COR-L47 (cell line): ENCODE measurements around the gene TRIM42.

ENCODE experiments used
- DNase-seq: peaks from one replicate; lab custom pipeline; 2025; lab: John Stamatoyannopoulos, UW

TRIM42 gene

GRCh38 chr3:140677764-140678163 lies at the start of gene TRIM42:
TSS of gene TRIM42 (plus strand) at chr3:140678064. CDS start at chr3:140678230, 166 bp downstream.
- no peak for DNase-seq

GRCh38 chr3:140628606-140629005 lies 49.3 kb upstream of the TRIM42 start:
- DNase-seq = no peak

GRCh38 chr3:140629357-140630137 lies 48.3 kb upstream of the TRIM42 start:
- no peak for DNase-seq

DNA sequence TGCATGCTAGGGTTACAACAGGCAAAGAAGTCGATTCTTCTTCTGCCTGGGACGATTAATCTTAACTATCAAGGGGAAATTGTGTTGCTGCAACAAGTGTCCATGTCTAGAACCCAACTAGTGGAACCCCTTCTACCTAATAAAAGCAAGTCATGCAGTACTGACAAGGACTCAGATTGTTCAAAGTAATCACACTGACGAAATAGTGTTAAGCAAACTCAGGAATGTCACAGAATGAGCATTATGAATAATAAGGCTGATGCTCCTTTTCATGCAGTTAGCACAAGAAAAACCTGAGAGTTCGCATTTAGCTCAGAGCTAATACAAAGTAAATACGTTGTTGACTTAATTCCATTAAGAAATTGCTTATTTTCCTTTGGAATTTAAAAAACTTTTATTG lies 47.5 kb upstream of the TRIM42 start:
- DNase-seq = no peak

- DNase-seq = no peak
Observed at GRCh38 chr3:140630866-140631265, 47.0 kb upstream of the TRIM42 start.

DNA sequence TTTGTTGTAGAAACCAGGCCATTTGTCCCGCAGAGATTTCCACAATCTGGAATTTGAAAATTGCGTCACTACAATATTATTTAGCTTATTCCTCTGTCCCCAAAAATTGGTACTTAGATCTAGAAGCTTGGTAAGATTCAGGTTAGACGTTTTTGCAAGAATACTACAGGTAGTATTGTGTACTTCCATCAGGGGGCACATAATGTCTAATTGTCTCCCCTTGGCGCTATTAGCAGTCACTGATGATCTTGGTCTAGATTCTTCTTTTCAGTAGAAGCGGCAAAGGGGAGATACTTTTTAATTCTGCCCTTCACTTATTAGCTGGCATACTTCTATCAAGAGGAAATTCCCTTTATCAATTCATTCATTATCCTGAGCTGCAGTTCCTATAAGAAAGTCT lies 42.6 kb upstream of the TRIM42 start:
- DNase-seq = no peak

- no peak for DNase-seq
Observed at GRCh38 chr3:140636406-140637138, 41.3 kb upstream of the TRIM42 start.

DNA sequence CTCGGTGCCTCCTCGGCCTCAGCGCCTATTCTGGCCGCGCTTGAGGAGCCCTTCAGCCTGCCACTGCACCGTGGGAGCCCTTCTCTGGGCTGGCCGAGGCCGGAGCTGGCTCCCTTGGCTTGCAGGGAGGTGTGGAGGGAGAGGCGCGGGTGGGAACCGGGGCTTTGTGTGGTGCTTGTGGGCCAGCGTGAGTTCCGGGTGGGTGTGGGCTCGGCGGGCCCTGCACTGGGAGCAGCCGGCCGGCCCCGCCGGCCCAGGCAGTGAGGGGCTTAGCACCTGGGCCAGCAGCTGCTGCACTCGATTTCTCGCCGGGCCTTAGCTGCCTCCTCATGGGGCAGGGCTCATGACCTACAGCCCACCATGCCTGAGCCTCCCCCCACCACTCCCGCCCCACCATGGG lies 26.6 kb upstream of the TRIM42 start:
- no peak for DNase-seq

GRCh38 chr3:140655678-140656077 lies 22.2 kb upstream of the TRIM42 start:
- DNase-seq = no peak

DNA sequence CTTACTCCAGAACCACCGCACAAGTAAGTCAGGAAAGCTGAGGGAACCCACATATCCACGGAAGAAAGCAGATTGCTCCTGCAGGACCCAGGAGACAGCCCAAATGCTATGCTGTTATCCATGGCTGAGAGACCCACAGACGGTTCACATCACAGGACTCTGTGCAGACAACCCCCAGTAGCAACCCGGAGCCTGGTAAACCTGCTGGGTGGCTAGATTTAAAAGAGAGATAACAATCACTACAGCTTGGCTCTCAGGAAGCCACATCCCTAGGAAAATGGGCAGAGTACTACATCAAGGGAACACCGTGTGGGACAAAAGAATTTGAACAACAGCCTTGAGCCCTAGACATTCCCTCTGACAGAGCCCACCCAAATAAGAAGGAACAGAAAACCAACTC lies 13.8 kb upstream of the TRIM42 start:
- no peak for DNase-seq

GRCh38 chr3:140682586-140682985 lies 4.7 kb downstream of the TRIM42 start:
- no peak for DNase-seq

GRCh38 chr3:140686128-140686527 lies 8.3 kb downstream of the TRIM42 start:
- no peak for DNase-seq

GRCh38 chr3:140686948-140687347 lies 9.1 kb downstream of the TRIM42 start:
- DNase-seq = no peak

DNA sequence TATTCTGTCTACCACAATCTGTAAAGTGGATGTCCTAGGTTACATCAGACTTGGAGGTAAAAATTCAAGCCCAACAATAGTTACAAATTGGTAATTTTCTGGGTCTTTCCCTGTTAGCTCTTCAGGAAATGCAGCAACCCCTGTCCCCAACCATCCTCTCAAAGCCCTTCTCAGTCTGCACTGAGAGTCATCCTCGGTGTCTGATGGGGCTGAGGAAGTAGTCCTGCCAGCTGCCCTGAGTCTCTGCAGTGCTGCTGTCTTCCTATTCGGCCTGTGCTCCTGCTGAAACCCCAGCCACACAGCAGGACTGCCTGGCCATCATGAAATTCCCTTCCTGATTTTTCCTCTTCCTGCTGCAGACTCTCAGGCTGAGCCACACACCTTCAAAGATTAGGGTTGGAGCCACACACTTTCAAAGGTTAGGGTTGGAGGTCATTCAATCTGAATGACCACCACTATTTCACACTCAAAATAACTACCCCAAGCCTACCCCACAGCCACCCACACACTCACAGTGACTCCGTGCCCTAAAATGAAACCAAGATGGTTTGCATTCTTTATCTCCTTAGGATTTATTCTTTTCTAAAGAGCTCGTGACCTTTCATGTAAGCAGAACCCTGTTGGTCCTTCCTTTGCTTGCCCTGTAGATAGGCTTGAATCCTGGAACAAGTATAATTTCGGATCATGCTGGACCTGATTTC lies 17.6 kb downstream of the TRIM42 start:
- DNase-seq = no peak

DNA sequence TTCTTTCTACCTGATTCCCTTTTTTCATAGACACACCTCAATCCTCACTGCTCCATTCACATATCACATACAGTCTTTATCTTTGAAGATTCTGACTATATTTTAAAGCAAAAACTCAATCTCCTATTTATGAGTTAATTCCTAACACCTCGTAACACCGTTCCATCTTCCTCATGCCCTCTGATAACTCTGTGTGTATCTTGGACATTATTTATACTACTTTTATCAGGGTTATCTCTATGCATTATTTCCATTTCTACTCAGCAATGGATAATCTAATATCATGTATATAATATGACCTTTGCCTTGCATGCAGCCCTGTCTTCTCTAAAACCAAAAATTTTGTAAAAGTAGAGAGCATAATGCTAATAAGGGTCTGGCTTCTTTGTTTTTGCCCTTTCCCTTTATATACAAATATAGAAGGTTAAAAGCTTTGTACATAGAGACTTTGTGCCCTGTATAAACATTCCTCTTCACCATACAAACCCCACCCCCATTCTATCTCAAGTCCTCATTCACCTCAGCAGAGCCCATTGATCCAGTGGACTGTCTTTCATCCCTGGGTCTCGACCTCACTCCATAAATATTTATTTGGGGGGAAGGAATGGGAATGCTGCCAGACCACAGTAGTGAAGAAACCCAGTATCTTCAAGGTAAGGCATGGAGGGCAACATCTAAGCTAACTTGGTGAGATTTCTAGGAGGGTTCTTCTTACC lies 21.8 kb downstream of the TRIM42 start:
- DNase-seq = no peak

DNA sequence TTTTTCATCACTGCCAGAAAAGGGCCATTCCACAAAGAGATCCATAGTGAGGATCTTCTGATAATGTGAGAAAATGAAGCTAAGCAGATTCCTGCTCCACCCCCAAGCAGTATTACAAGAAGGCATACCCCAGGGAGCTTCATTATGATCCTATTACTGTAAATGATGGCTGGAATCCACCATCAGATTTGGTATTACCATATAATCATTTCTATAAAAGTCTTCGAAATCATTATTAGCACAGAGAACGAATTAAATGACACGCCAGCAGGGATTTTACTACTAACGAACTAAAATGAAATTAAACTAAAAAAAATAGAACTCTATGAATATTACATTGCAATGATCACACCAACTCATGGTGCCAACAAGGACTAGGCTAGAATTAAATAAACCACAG lies 24.4 kb downstream of the TRIM42 start:
- no peak for DNase-seq

GRCh38 chr3:140703496-140703895 lies 25.6 kb downstream of the TRIM42 start:
- no peak for DNase-seq

GRCh38 chr3:140704733-140705132 lies 26.9 kb downstream of the TRIM42 start:
- no peak for DNase-seq

DNA sequence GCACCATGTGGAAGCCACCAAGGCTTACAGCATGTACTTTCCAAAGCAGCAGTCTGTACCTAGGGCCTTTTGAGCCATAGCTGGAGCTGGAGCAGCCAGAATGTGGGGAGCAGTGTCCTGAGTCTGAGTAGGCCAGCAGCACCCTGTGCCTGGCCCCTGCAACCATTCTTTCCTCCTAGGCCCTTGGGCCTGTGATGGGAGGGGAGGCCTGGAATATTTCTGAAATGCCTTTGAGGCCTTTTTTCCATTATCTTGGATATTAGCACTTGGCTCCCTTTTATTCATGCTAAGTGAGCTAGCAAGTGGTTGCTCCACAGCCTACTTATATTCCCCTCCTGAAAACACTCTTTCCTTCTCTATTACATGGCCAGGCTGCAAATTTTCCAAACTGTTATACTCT lies 28.1 kb downstream of the TRIM42 start:
- no peak for DNase-seq

- DNase-seq = no peak
Observed at GRCh38 chr3:140706360-140706759, 28.5 kb downstream of the TRIM42 start.

DNA sequence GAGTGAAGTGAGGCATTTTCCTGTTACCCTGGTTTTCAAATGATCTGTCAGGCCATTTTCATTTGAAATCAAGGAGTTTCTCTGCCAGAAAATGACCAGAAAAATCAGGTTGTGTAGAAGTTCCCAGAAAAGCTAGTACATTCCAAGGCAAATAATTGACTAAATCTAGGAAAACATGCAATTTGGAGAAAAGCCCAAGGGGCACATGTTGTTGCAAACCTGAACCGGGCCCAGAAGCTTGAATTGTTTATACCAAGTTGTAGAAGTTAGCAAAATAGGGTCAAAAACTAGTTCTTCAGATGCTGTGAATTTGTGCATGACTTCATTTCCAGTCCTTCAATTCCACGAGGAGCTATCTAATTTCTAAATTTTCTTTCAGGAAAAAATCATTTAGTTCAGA lies 31.0 kb downstream of the TRIM42 start:
- no peak for DNase-seq

DNA sequence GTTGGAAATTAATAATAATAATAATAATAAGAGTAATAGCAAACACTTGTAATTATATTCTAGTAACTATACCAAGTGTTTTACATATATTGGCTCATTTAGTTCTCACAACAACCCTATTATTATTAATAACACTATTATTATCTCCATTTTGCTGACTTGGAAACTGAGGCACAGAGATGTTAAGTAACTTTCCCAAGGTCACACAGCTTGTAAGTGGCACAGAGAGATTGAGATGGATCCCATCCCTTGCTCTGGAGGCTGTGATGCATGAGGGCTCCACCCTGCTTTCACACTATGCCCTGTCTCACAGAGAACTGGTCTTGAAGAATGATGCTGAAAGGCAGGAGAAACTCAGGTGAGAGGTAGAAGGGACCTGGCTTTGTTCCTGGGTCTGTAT lies 31.9 kb downstream of the TRIM42 start:
- DNase-seq = no peak
